Upper lobe of left lung (tissue), 6 donors: ENCODE data around the gene IDS. TPM values are rescaled to one million over a fixed set of nuclear protein-coding genes. Genes with fewer than 3 reads are reported as not detected.

Experiments
- ATAC-seq, 2 donors: fragments of 200-7000 bp; cut with Tn5 transposase; one replicate each; pipeline ENCODE4 v1.9.1; 2022; ENCODE audit warnings: mild to moderate bottlenecking in 2 of 2, moderate library complexity in 2 of 2; ENCODE audit not compliant: low FRiP score in 2 of 2
- DNase-seq, 2 donors: peaks; one replicate each; pipeline ENCODE4 v3.0.0-alpha.2; 2019 to 2020
- H3K27ac ChIP-seq, 4 donors: fragments of 200-600 bp; sonication (generic); one replicate each; pipeline ENCODE4 v1.5.1; 2016 to 2019
- H3K27me3 ChIP-seq, 4 donors: fragments of 200-600 bp; sonication (generic); one replicate each; pipeline ENCODE4 v1.5.1; 2017 to 2019
- H3K36me3 ChIP-seq, 4 donors: fragments of 200-600 bp; sonication (generic); one replicate each; pipeline ENCODE4 v1.5.1; 2016 to 2019
- H3K4me1 ChIP-seq, 4 donors: fragments of 200-600 bp; sonication (generic); one replicate each; pipeline ENCODE4 v1.5.1; 2018 to 2019
- H3K4me3 ChIP-seq, 4 donors: fragments of 200-600 bp; sonication (generic); one replicate each; pipeline ENCODE4 v1.5.1; 2017 to 2019; ENCODE audit warnings: mild to moderate bottlenecking in 2 of 4, moderate library complexity in 1 of 4
- H3K9me3 ChIP-seq, 4 donors: fragments of 200-600 bp; sonication (generic); one replicate each; pipeline ENCODE4 v1.5.1; 2018 to 2019
- CTCF ChIP-seq, 6 experiments: fragments of 450-650 bp in 4 of 6; fragments of 200-600 bp in 2 of 6; sonication (generic) in 2 of 6; IDR thresholded peaks; one replicate each; pipeline ENCODE4 v1.5.1; 2016 to 2019; ENCODE audit warnings: antibody characterized with exemption in 6 of 6
- EP300 ChIP-seq, 4 donors: sonication (generic); formaldehyde crosslinking; IDR thresholded peaks; one replicate each; pipeline ENCODE4 v1.5.1; 2017; ENCODE audit warnings: antibody characterized with exemption in 4 of 4, control low read depth in 2 of 4
- POLR2A ChIP-seq, 4 donors: fragments of 450-650 bp; IDR thresholded peaks; one replicate each; pipeline ENCODE4 v1.5.1; 2016 to 2017; ENCODE audit warnings: antibody characterized with exemption in 4 of 4, mild to moderate bottlenecking in 2 of 4
- POLR2AphosphoS5 ChIP-seq, 2 donors: sonication (generic); formaldehyde crosslinking; IDR thresholded peaks; one replicate each; pipeline ENCODE4 v1.5.1; 2017; ENCODE audit warnings: antibody characterized with exemption in 2 of 2
- WGBS, 2 donors: methylation state at CpG; one replicate each; pipeline ENCODE4 v1.1.5; 2017 to 2018; 5-methylcytosine and 5-hydroxymethylcytosine counted together
- total RNA-seq, 6 donors: library from RNA; depleted of rRNA in 4 of 6; stranded (reverse); fragments of >200 nt in 4 of 6; gene quantifications; one replicate each; pipeline versions ENCODE4 v1.1.0 to v1.2.1, GENCODE V29; 2016 to 2021
- donor health status: DM: no; HTN: no; CAD: no; lungs with moderate emphysema.
- donor health status: DM: no; HTN: yes; CAD: no; lungs with severe emphysema.

The IDS gene
- total RNA-seq, 6 donors from 2014 or later: 77.5 to 130 (median 97.5) TPM

- Histone ChIP-seq H3K9me3 (no peaks in the 10 kb centered on the region), H3K4me3 (no peak overlapping the region), H3K36me3 (no peaks in the 10 kb centered on the region), H3K27ac (no peak overlapping the region), H3K27me3 (no peaks in the 10 kb centered on the region), H3K4me1 (no peaks in the 10 kb centered on the region)
- 56% methylated on average over 4 of the region's 4 CpGs for WGBS, 2 donors
- no peak for DNase-seq
- ATAC-seq: no peak
- TF ChIP-seq CTCF (IDR thresholded peaks at IDR 0.05) (no peak), POLR2AphosphoS5 (IDR thresholded peaks at IDR 0.05) (no peak), POLR2A (IDR thresholded peaks at IDR 0.05) (no peak), EP300 (IDR thresholded peaks at IDR 0.05) (no peak)
These were observed 71.7 kb downstream of the IDS start for GRCh38 chrX:149433451-149433850.

- 87 to 90% methylated on average over 4 of the region's 4 CpGs for WGBS, 2 donors
- Histone ChIP-seq H3K4me3 (no peak overlapping the region), H3K4me1 (no peaks in the 10 kb centered on the region), H3K9me3 (no peaks in the 10 kb centered on the region), H3K27ac (no peak overlapping the region), H3K36me3 (no peaks in the 10 kb centered on the region), H3K27me3 (no peaks in the 10 kb centered on the region)
- TF ChIP-seq CTCF (IDR thresholded peaks at IDR 0.05): no peak
- TF ChIP-seq EP300 (IDR thresholded peaks at IDR 0.05): no peak
- TF ChIP-seq POLR2A (IDR thresholded peaks at IDR 0.05): no peak
- TF ChIP-seq POLR2AphosphoS5 (IDR thresholded peaks at IDR 0.05): no peak
- ATAC-seq (no peak), DNase-seq (no peak)
These were observed 72.1 kb downstream of the IDS start for GRCh38 chrX:149433051-149433450.

Other genes starting within 250 kb of the IDS start
- gene EOLA1, start 35.7 kb upstream of the IDS start, total RNA-seq: 10 to 100 TPM; 12.2 to 30.5 (median 17.2) TPM
- not detected for gene HSFX3, start 44.6 kb upstream of the IDS start, total RNA-seq
- gene MAGEA9B, start 82.2 kb upstream of the IDS start, total RNA-seq: not detected
- gene HSFX2, start 90.0 kb upstream of the IDS start, total RNA-seq: under 1 TPM in 2 of 6 donors, not detected in 4; 0.24 to 0.49 TPM
- gene TMEM185A, start 126.5 kb upstream of the IDS start, total RNA-seq: 10 to 100 TPM in 5 of 6 donors, 1 to 10 TPM in 1; 9.4 to 26.0 (median 17.2) TPM
- gene MAGEA11, start 206.8 kb upstream of the IDS start, total RNA-seq: not detected